Karpas-422 (cell line): ENCODE results near the gene ATF7IP2. TPM values are rescaled to one million over a fixed set of nuclear protein-coding genes. Genes with fewer than 3 reads are reported as not detected.

ENCODE experiments used
- DNase-seq: peaks from one replicate; pipeline ENCODE4 v3.0.0-alpha.2; 2015
- H2AFZ ChIP-seq: fragments of 200-600 bp; sonication (generic); 2 replicates; pipeline ENCODE4 v1.6.1; 2014; ENCODE audit warnings: antibody characterized with exemption, low read length, mixed read lengths
- H3K27ac ChIP-seq: fragments of 200-600 bp; sonication (generic); 2 replicates; pipeline ENCODE4 v1.5.1; 2014; ENCODE audit warnings: mild to moderate bottlenecking, low read length, moderate library complexity
- H3K27me3 ChIP-seq: fragments of 200-600 bp; sonication (generic); 2 replicates; pipeline ENCODE4 v1.6.1; 2014; ENCODE audit warnings: low read length, mixed read lengths
- H3K36me3 ChIP-seq: fragments of 200-600 bp; sonication (generic); 2 replicates; pipeline ENCODE4 v1.6.1; 2014; ENCODE audit warnings: low read length, mixed read lengths; ENCODE audit not compliant: insufficient read depth
- H3K4me1 ChIP-seq: fragments of 200-600 bp; sonication (generic); 2 replicates; pipeline ENCODE4 v1.6.1; 2014; ENCODE audit warnings: mild to moderate bottlenecking, low read length, mixed read lengths
- H3K4me2 ChIP-seq: fragments of 200-600 bp; sonication (generic); 2 replicates; pipeline ENCODE4 v1.6.1; 2014; ENCODE audit warnings: low read length, low read depth, mild to moderate bottlenecking; ENCODE audit not compliant: poor library complexity, severe bottlenecking
- H3K4me3 ChIP-seq: fragments of 200-600 bp; sonication (generic); 2 replicates; pipeline ENCODE4 v1.5.1; 2014; ENCODE audit warnings: mild to moderate bottlenecking, antibody characterized with exemption, low read length, mixed read lengths
- H3K79me2 ChIP-seq: fragments of 200-600 bp; sonication (generic); 2 replicates; pipeline ENCODE4 v1.6.1; 2014; ENCODE audit warnings: mild to moderate bottlenecking, low read length, mixed read lengths
- H3K9ac ChIP-seq: fragments of 200-600 bp; sonication (generic); 2 replicates; pipeline ENCODE4 v1.6.0; 2014; ENCODE audit warnings: low read length
- H3K9me2 ChIP-seq: fragments of 200-600 bp; sonication (generic), shearing (Covaris generic); replicated peaks from 2 replicates; pipeline ENCODE4 v1.6.0; 2014; ENCODE audit warnings: mild to moderate bottlenecking, low read length, moderate library complexity; ENCODE audit not compliant: insufficient read depth
- H3K9me3 ChIP-seq: fragments of 300-700, 200-600 bp; sonication (generic); 2 replicates; pipeline ENCODE4 v1.6.1; 2014; ENCODE audit warnings: low read length, mixed read lengths
- H4K20me1 ChIP-seq: fragments of 200-600 bp; sonication (generic); 2 replicates; pipeline ENCODE4 v1.6.1; 2014; ENCODE audit warnings: mild to moderate bottlenecking, antibody characterized with exemption, low read length, low read depth; ENCODE audit not compliant: insufficient read depth
- total RNA-seq: library from RNA; depleted of rRNA; stranded (reverse); fragments of >200 nt; shearing (Covaris generic); gene quantifications from 2 replicates; pipeline ENCODE4 v1.2.3, GENCODE V29; 2014; ENCODE audit warnings: low replicate concordance

ATF7IP2 gene
- total RNA-seq, 1 experiment from 2014 or later = 57.3 TPM

- Histone ChIP-seq H3K79me2 (no peaks in the 10 kb centered on the region), H3K9me3 (no peaks in the 10 kb centered on the region), H4K20me1 (no peaks in the 10 kb centered on the region)
Measured at GRCh38 chr16:10514369-10515055, 128.7 kb downstream of the ATF7IP2 start.

GRCh38 chr16:10517868-10518267 is 132.0 kb downstream of the ATF7IP2 start:
- Histone ChIP-seq H3K9me3 (no peaks in the 10 kb centered on the region), H3K36me3 (no peaks in the 10 kb centered on the region), H3K27ac (no peak overlapping the region), H2AFZ (no peak overlapping the region), H3K27me3 (no peaks in the 10 kb centered on the region), H3K4me2 (no peak overlapping the region), H3K4me1 (no peaks in the 10 kb centered on the region), H3K9ac (no peak overlapping the region), H4K20me1 (no peaks in the 10 kb centered on the region), H3K79me2 (no peaks in the 10 kb centered on the region), H3K4me3 (no peak overlapping the region), H3K9me2 (no peaks in the 10 kb centered on the region)
- DNase-seq = no peak

More at GRCh38 chr16:10514369-10515055, 128.7 kb downstream of the ATF7IP2 start:
- Histone ChIP-seq H3K27ac (no peak overlapping the region), H3K4me3 (no peak overlapping the region), H3K36me3 (no peaks in the 10 kb centered on the region), H3K4me2 (no peak overlapping the region), H3K4me1 (peaks cover 14% of the 10 kb centered on the region), H3K9me2 (no peaks in the 10 kb centered on the region), H2AFZ (no peak overlapping the region), H3K27me3 (no peaks in the 10 kb centered on the region), H3K9ac (no peak overlapping the region)
- DNase-seq = peak; percentile 85

GRCh38 chr16:10518479-10519041 is 132.7 kb downstream of the ATF7IP2 start:
- no peak overlapping the region for H3K9ac ChIP-seq
- H3K4me3 ChIP-seq = no peak overlapping the region
- no peaks in the 10 kb centered on the region for H3K9me3 ChIP-seq
- no peak overlapping the region for H3K4me2 ChIP-seq
- no peak overlapping the region for H3K27ac ChIP-seq
- H3K36me3 ChIP-seq = no peaks in the 10 kb centered on the region
- H3K9me2 ChIP-seq = no peaks in the 10 kb centered on the region
- H3K27me3 ChIP-seq = no peaks in the 10 kb centered on the region
- H4K20me1 ChIP-seq = no peaks in the 10 kb centered on the region
- no peaks in the 10 kb centered on the region for H3K79me2 ChIP-seq
- no peak overlapping the region for H2AFZ ChIP-seq
- no peak for DNase-seq
- H3K4me1 ChIP-seq = no peaks in the 10 kb centered on the region

- no peak overlapping the region for H3K4me3 ChIP-seq
- DNase-seq = no peak
- H3K9me3 ChIP-seq = no peaks in the 10 kb centered on the region
- H3K27me3 ChIP-seq = no peaks in the 10 kb centered on the region
- no peak overlapping the region for H2AFZ ChIP-seq
- no peaks in the 10 kb centered on the region for H3K79me2 ChIP-seq
- H3K36me3 ChIP-seq = no peaks in the 10 kb centered on the region
- no peaks in the 10 kb centered on the region for H3K9me2 ChIP-seq
- H3K27ac ChIP-seq = no peak overlapping the region
- no peaks in the 10 kb centered on the region for H4K20me1 ChIP-seq
- no peak overlapping the region for H3K9ac ChIP-seq
- H3K4me1 ChIP-seq = no peaks in the 10 kb centered on the region
- no peak overlapping the region for H3K4me2 ChIP-seq
Measured at GRCh38 chr16:10519297-10519696, 133.4 kb downstream of the ATF7IP2 start.

- Histone ChIP-seq H3K27me3 (no peaks in the 10 kb centered on the region), H3K79me2 (no peaks in the 10 kb centered on the region), H3K36me3 (no peaks in the 10 kb centered on the region), H3K4me3 (no peak overlapping the region), H4K20me1 (no peaks in the 10 kb centered on the region), H3K9me3 (no peaks in the 10 kb centered on the region), H3K27ac (no peak overlapping the region), H3K9me2 (no peaks in the 10 kb centered on the region), H3K9ac (no peak overlapping the region), H3K4me2 (no peak overlapping the region), H3K4me1 (no peaks in the 10 kb centered on the region), H2AFZ (no peak overlapping the region)
- no peak for DNase-seq
Measured at GRCh38 chr16:10519929-10520868, 134.3 kb downstream of the ATF7IP2 start.

GRCh38 chr16:10520869-10521578 is 135.2 kb downstream of the ATF7IP2 start:
- Histone ChIP-seq H3K4me2 (no peak overlapping the region), H3K4me3 (no peak overlapping the region), H3K9me3 (no peaks in the 10 kb centered on the region), H3K27me3 (no peaks in the 10 kb centered on the region), H3K79me2 (no peaks in the 10 kb centered on the region), H3K9me2 (no peaks in the 10 kb centered on the region), H3K4me1 (no peaks in the 10 kb centered on the region), H3K27ac (no peak overlapping the region), H3K36me3 (no peaks in the 10 kb centered on the region), H4K20me1 (no peaks in the 10 kb centered on the region), H2AFZ (no peak overlapping the region), H3K9ac (no peak overlapping the region)
- DNase-seq = no peak

- Histone ChIP-seq H3K4me3 (no peak overlapping the region), H3K9me3 (no peaks in the 10 kb centered on the region), H4K20me1 (no peaks in the 10 kb centered on the region), H3K27me3 (no peaks in the 10 kb centered on the region), H3K4me2 (no peak overlapping the region), H3K27ac (no peak overlapping the region), H3K9ac (no peak overlapping the region), H3K36me3 (no peaks in the 10 kb centered on the region), H3K79me2 (no peaks in the 10 kb centered on the region), H3K4me1 (no peaks in the 10 kb centered on the region), H2AFZ (no peak overlapping the region), H3K9me2 (no peaks in the 10 kb centered on the region)
- peak; percentile 83 for DNase-seq
Measured at GRCh38 chr16:10521681-10522274, 135.9 kb downstream of the ATF7IP2 start.
